ENCODE measurements around the gene ALCAM.

DNA sequence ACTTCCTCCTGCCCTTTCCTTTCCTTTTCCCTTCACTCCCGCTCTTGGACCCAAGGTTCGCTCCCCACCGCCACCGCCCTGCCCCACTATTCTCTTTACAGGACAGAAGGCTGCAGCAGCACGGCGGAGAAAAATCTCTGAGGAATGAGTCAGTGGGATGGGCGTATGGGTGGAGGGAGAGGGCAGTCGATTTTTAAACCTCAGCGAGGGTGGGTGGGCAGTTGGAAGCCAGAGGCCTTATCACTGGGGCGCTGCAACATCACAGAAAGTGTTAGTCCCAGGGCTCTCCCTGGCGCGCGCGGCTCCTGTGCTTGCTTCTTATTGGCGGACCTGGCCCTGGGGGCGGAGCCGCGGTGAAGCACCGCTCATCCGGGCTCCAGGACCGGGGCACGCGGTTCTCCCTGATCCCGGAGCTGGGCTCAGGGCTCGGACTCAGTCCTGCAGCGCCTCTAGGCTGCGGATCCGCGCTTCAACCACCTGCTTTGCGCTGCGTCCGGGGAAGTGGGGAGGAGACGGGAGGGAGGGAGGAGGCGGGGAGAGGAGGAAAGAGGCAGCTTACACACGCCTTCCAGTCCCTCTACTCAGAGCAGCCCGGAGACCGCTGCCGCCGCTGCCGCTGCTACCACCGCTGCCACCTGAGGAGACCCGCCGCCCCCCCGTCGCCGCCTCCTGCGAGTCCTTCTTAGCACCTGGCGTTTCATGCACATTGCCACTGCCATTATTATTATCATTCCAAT is at the start of gene ALCAM:
- TF ChIP-seq, protein P1, sequence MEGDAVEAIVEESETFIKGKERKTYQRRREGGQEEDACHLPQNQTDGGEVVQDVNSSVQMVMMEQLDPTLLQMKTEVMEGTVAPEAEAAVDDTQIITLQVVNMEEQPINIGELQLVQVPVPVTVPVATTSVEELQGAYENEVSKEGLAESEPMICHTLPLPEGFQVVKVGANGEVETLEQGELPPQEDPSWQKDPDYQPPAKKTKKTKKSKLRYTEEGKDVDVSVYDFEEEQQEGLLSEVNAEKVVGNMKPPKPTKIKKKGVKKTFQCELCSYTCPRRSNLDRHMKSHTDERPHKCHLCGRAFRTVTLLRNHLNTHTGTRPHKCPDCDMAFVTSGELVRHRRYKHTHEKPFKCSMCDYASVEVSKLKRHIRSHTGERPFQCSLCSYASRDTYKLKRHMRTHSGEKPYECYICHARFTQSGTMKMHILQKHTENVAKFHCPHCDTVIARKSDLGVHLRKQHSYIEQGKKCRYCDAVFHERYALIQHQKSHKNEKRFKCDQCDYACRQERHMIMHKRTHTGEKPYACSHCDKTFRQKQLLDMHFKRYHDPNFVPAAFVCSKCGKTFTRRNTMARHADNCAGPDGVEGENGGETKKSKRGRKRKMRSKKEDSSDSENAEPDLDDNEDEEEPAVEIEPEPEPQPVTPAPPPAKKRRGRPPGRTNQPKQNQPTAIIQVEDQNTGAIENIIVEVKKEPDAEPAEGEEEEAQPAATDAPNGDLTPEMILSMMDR (conservative IDR thresholded peaks at IDR 0.05 in 1 of 2, IDR thresholded peaks at IDR 0.05 in 1 of 2; ENCODE audit: extremely low read depth in 1 of 2, insufficient read depth in 1 of 2, low read depth in 1 of 2, low read length in 2 of 2): peak; percentile 55 to 82
- TF ChIP-seq EZH2 (IDR thresholded peaks at IDR 0.05; ENCODE audit: borderline replicate concordance, low read length): no peak
